ACHN (cell line): ENCODE results near the gene PRKCB.

Source experiments
- DNase-seq: peaks from one replicate; pipeline ENCODE4 v3.0.0-alpha.2; 2015
- in situ Hi-C: cut with HindIII; loops from 2 replicates; pipeline ENCODE4 v1.10.0; 2017; ENCODE audit warnings: low sequenced_read_pairs, low pct_ligation_motif_present, low pct_unique_long_range_greater_than_20kb

PRKCB gene

GRCh38 chr16:23976091-23976490 lies 140.3 kb downstream of the PRKCB start:
- in situ Hi-C loops, result no loop called here
- no peak for DNase-seq

- in situ Hi-C loops, result no loop called here
- DNase-seq, result no peak
Observed at GRCh38 chr16:23976524-23976923, 140.7 kb downstream of the PRKCB start.

- no peak for DNase-seq
- in situ Hi-C loops, result no loop called here
Observed at GRCh38 chr16:23979441-23979840, 143.7 kb downstream of the PRKCB start.

GRCh38 chr16:23979982-23980381 lies 144.2 kb downstream of the PRKCB start:
- no peak for DNase-seq
- in situ Hi-C loops, result no loop called here

GRCh38 chr16:23981429-23982399 lies 145.9 kb downstream of the PRKCB start:
- in situ Hi-C loops, result no loop called here
- DNase-seq, result no peak

- DNase-seq, result no peak
- in situ Hi-C loops, result no loop called here
Observed at GRCh38 chr16:23986455-23986854, 150.7 kb downstream of the PRKCB start.

GRCh38 chr16:23987443-23987842 lies 151.7 kb downstream of the PRKCB start:
- in situ Hi-C loops, result no loop called here

GRCh38 chr16:23990507-23990906 lies 154.7 kb downstream of the PRKCB start:
- in situ Hi-C loops, result no loop called here
- DNase-seq, result no peak

More at GRCh38 chr16:23987443-23987842, 151.7 kb downstream of the PRKCB start:
- no peak for DNase-seq

GRCh38 chr16:23991066-23991465 lies 155.3 kb downstream of the PRKCB start:
- in situ Hi-C loops, result no loop called here
- DNase-seq, result no peak

GRCh38 chr16:23994615-23995014 lies 158.8 kb downstream of the PRKCB start:
- in situ Hi-C loops, result no loop called here

GRCh38 chr16:23996258-23996955 lies 160.6 kb downstream of the PRKCB start:
- DNase-seq, result no peak
- in situ Hi-C loops, result no loop called here

More at GRCh38 chr16:23994615-23995014, 158.8 kb downstream of the PRKCB start:
- no peak for DNase-seq

- in situ Hi-C loops, result no loop called here
- no peak for DNase-seq
Observed at GRCh38 chr16:23998771-23999170, 163.0 kb downstream of the PRKCB start.

GRCh38 chr16:23999663-24000062 lies 163.9 kb downstream of the PRKCB start:
- no peak for DNase-seq
- in situ Hi-C loops, result loop anchor here (25.0 kb wide), 1 partner anchor 212 kb away; no protein-coding TSS in a partner anchor

- in situ Hi-C loops, result loop anchor here (25.0 kb wide), 1 partner anchor 214 kb away; no protein-coding TSS in a partner anchor
- no peak for DNase-seq
Observed at GRCh38 chr16:24001710-24002109, 165.9 kb downstream of the PRKCB start.

- in situ Hi-C loops, result loop anchor here (25.0 kb wide), 1 partner anchor 215 kb away; no protein-coding TSS in a partner anchor
- no peak for DNase-seq
Observed at GRCh38 chr16:24002619-24003018, 166.8 kb downstream of the PRKCB start.

- DNase-seq, result no peak
- in situ Hi-C loops, result loop anchor here (25.0 kb wide), 1 partner anchor 218 kb away; no protein-coding TSS in a partner anchor
Observed at GRCh38 chr16:24005577-24005976, 169.8 kb downstream of the PRKCB start.

GRCh38 chr16:24007391-24007790 lies 171.6 kb downstream of the PRKCB start:
- no peak for DNase-seq
- in situ Hi-C loops, result loop anchor here (25.0 kb wide), 1 partner anchor 220 kb away; no protein-coding TSS in a partner anchor

- in situ Hi-C loops, result loop anchor here (25.0 kb wide), 1 partner anchor 221 kb away; no protein-coding TSS in a partner anchor
Observed at GRCh38 chr16:24007934-24008333, 172.2 kb downstream of the PRKCB start.

GRCh38 chr16:24009098-24009497 lies 173.3 kb downstream of the PRKCB start:
- no peak for DNase-seq
- in situ Hi-C loops, result loop anchor here (25.0 kb wide), 1 partner anchor 222 kb away; no protein-coding TSS in a partner anchor

More at GRCh38 chr16:24007934-24008333, 172.2 kb downstream of the PRKCB start:
- DNase-seq, result no peak
